Smooth muscle cell of the brain vasculature (primary cell): Measurements from ENCODE around the gene SCFD2.
A peak's percentile ranks its signal among the peaks of the same experiment; 100 is the strongest.
"Not testable (repeated sequence)": the region's sequence is repeated elsewhere in the genome, so short reads cannot be mapped to it uniquely, and the experiment has no call there.

Experiments
- DNase-seq: peaks from one replicate; pipeline ENCODE4 v3.0.0-alpha.2; 2012; ENCODE audit warnings: low read depth, low spot score

SCFD2 gene

DNA sequence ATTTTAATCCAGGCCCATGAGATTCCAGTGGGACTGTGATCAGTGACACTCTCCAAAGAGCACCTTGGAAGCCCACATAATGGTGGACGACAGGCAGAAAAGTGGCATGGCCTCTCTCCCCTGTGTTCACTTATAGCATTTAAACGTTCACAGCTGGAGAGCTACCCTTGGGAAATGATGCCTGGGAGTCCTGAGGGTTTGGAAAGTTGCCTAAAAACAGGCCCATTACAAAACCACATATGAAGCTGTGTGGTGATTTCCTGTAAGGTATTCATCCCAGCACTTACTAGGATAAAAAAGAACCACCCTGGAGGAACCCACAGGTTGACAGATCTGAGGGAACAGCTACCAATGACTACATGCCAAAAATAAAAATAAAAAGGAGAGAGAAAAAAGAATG, 310.6 kb downstream of the SCFD2 start:
- DNase-seq = peak; percentile 2

DNA sequence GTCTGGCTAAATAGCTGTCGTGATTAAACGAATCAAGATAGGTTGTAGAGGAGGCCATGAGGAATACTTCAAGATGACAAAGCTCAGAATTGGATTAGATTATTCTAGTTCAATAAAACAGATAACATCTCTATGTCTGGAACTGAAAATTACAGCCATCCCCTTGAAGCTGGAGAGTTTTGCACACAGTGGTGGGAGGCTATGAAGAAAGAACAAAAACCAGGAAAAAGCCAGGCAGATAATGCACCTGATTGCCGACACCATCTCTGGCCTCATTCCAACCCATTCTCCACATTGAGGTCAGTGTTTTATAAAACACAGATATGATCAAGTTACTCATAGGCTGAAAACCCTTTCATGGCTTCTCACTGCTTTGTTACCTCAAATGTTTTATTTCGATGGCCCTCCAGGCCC, 315.5 kb downstream of the SCFD2 start:
- no peak for DNase-seq

DNA sequence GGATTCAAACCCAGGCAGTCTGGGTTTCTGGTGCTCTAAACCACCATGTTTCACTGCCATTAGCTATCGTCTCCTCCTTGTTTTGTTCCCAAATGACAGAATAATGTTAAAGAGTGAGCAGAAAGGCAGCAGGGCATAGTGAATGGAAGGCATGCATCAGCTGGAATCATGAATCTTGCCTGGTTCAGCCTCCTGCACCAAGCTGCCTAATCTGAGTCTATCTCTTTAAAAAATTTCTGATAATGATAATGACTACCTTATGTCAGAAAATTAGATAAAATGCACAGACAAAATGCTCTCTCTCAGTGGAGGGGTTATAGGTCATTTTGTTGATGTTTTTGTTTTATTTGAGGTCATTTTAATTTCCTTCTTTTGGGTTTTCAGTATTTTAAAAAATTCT, 316.3 kb downstream of the SCFD2 start:
- DNase-seq = no peak

DNA sequence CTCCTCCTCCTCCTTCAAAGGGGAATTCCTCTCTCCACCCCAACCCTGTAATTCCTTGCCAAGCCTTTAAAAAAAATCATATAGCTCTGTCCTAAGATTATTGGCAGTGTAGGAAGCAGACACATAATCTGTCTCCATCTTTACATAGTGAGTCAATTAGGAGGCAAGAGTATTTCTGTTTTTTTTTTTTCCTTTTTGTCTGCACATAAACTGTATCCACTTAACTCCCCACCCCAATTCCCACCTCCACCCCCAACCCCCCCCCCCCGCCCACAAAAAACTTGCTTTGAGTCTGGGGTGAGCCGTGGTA, 321.3 kb downstream of the SCFD2 start:
- no peak for DNase-seq

DNA sequence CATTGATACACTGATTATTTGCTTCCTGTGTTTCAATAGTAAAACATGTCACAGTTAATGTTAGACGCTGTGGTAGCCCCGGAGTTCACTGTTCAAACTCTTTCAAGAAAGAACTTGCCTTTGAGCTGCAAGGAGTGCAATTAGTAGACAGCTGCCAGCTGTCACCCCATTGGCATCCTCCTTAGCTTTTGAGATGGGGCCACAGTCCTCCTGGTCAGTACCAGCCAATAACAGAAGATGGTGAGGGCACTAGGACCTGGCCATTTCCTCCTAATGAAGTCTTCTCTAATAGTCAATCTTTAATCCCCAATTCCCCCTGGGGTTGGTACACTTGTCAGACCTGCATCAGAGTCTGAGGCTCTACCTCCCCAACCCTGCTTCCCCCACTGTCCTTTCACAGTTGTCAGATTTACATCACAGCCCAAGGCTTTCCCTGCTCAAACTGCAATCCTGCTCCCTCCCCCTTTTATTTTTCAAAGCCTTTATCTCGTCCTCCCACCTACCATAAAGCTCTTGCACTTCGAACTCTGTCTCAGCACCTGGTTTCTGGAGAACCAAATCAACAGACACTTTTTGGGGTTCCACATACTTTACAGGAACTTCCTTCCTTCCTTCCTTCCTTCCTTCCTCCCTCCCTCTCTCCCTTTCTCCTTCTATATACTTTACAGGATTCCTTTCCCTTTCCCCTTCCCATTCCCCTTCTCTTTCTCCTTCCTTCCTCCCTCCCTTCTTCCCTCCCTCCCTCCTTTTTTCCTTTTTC, 321.8 kb downstream of the SCFD2 start:
- DNase-seq = no peak

DNA sequence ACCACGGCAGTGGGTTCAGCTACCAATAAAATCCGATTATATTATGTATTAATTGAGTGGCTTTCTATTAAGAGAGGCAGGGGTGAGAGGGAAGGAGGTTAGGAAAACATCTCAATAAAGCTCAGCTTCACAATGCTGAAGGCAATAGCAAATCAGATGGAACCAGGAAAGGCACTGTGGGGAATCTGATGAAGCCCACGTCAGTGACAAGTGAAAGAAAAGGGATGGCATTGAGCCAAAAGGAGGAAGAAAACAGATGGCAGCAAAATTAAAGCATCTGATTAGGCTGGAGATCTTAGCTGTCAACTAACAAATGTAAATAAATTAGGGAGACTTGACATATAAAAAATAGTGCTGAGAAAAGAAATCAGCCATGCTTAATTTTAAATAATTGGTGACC, 322.8 kb downstream of the SCFD2 start:
- DNase-seq = no peak

DNA sequence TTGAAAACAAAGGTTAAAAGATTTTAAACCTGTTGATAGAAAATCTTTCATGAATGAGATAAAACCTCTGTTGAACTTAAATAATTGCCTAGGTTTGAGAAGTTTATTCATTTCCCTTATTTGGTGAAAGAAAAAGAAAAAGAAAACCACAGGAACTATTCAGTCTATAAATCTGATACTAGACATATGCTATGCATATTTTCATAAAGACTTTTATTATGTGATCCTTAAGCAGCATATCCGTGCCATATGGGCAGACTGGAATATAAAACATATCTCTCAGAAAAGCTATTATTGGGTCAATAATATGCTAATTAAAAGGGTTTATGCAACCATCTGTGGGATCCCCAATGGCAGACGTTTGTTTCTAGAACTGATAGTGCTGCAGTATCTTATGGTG, 325.0 kb downstream of the SCFD2 start:
- DNase-seq = no peak

DNA sequence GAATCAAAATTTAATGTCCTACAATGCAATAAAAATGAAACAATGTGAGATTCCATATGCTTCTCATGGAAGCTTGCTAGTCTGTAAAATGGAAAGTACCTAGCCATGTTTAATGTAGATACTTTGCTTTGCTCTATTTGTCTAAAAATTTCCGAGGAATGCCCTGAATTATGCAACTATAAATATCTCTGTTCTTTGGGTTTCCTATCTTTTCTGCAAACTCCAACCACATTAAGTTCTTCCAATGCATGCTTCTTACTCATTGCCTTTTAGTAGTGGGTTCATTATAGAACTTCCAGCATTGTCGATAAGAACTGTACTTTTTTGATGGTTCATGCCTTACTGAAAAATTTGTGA, 325.4 kb downstream of the SCFD2 start:
- no peak for DNase-seq

DNA sequence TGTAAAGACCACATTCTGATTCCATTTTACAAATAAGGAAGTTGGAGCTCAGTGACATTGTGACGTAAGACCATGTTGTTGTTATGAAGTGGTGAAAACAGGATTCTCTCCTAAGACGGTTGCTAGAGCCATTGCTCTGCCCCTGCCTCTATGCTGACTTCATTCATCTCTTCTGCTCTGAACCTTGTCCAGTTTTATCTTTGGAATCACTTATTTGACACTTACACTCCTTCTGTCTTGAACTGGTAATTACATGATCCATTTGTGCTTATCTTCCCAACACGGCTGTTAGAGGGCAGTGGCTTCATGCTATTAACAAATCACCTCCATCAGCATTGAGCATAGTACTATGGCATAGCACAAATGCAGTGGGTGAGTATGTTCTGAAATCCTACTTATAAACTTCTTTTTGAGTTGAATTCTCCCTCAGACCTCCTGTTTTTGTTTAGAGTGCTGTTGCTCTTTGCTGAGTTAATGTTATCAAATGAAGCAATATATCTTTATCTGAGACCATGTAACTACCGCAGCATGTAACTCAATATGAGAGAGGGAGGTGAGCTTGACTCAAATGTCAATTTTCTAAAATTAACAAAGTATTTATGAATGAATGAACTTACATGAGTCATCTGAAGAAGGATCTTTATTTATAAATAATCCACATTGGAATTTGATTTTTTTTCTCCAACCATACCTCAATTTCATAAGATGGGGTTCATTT, 326.0 kb downstream of the SCFD2 start:
- DNase-seq = no peak

DNA sequence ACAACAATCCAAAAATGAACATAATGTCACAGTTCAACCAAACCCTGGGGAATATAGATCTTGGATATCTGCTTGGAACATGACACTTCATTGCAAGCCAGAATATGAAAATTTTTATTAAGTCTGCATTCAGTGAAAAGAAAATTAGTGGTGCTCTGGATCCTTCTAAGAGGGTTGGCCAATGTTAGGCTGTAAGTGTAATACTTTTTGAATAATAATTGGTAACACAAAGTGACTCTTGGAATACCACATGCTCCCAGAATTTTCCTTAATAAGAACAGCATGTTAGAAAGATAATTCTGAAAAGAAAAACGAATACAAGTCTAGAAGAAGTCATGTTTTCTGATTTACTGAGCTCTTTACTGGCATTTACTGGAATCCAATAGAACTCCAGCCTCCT, 328.0 kb downstream of the SCFD2 start:
- DNase-seq = no peak

DNA sequence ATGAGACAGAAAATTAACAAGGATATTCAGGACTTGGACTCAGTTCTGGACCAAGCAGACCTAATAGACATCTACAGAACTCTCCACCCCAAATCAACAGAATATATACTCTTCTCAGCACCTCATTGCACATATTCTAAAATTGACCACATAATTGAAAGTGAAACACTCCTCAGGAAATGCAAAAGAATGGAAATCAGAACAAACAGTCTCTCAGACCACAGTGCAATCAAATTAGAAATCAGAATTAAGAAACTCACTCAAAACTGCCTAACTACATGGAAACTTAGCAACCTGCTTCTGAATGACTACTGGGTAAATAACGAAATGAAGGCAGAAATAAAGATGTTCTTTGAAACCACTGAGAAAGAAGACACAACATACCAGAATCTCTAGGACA, 333.0 kb downstream of the SCFD2 start:
- not testable (repeated sequence) for DNase-seq

DNA sequence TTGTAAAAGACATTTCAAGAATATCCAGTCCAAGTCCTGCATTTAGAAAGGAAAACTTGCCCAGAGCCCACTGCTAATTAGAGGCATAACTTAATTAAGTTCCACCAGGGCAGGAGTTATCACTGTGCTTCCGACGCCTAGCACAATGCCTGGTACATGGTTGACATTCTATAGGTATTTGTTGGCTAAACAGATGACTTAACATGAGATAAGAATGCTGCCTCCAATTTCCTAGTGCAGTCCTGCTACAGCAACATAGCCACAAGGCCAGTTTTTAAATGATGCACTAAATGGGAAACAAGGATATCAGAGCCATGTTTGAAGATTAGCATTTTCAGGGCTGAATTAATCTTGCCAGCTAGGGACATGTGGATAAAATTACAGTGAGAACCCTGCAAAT, 339.6 kb downstream of the SCFD2 start:
- DNase-seq = no peak

DNA sequence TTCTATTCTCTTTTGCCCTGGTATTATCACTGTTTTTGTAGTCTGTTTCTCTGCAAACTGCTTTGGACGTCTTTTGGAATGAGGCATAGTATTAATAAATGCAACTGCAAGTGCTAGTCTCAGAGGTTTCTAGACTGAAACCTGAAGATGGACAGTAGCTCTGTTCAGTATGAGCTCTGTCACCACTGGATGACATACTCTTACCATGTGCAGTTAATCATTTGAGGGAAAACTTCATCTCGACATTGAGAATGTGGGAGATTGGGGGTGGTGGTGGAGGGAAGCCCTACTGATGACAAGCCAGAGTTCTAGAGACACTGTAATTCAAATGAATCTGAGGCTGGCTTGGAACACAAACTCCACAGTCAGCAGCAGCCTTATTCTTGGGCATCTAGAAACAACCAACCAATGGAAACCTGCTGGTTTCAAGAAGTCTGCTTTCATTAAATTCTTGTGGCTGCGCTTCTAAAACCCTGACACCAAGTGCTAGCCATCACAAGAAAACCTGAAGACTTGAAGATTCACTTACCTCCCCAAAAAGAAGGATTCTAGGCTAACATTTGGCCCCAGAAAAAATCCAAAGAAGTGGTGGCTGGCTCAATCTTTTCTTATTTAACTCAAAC, 342.1 kb downstream of the SCFD2 start:
- no peak for DNase-seq

DNA sequence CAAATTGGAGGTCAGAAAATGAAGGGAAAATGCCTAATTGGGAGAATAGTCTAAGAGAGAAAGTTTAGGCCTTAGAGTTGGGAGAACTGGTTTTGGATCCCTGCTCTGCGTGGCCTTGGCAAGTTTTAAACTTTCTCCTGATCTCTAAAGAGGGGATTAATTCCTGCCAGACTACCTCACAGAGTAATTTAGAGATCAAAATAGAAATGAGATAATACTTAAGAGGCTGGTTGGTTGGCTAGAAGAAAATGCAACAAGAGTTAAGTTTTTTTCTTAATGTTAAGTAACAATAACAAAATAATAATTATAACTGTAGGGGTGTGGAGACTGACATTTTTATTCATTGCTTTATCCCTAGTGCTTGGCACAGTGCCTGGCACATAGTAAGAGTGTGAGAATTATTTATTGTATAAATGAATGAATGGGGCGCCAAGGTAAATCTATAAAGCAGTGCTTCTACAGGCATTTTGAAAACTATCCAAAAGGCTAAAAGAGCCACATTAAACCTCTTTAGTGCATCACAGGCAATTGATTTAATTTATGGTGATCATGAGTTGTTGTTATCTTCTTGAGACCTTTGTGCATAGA, 343.3 kb downstream of the SCFD2 start:
- no peak for DNase-seq

DNA sequence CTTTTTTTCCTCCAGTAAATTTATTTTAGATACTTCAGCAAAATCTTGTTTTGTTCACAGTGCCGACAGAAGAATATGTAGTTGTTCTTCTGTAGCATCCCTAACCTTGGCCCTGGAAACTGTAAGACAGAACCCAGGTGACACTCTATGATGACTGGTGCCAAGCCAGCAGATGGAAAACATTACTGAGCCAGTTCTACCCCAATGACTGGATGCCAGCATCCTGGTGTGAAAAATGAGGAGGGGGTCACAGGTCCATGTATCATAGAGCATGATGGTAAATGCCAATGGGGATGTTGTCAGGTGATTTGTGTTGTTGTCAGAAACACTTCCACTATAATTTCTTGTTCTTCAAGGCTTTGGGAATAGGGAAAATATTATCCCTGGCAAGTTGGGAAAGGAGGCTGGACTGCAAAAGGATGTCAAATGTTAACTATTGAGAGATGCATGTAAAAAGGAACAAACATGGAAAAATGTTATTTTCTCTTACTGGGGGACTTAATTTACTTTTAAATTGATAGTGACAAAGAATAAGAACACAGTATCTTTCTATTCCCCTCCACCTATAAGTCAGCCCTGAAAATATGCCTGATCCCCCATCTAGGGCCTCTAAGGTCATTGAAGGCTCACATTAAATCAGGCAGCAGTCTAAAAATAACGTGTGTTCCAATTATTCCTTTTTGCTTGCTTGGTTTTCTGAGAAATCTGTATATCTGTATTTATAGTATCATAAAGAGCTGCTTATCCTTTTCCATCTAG, 343.9 kb downstream of the SCFD2 start:
- no peak for DNase-seq

DNA sequence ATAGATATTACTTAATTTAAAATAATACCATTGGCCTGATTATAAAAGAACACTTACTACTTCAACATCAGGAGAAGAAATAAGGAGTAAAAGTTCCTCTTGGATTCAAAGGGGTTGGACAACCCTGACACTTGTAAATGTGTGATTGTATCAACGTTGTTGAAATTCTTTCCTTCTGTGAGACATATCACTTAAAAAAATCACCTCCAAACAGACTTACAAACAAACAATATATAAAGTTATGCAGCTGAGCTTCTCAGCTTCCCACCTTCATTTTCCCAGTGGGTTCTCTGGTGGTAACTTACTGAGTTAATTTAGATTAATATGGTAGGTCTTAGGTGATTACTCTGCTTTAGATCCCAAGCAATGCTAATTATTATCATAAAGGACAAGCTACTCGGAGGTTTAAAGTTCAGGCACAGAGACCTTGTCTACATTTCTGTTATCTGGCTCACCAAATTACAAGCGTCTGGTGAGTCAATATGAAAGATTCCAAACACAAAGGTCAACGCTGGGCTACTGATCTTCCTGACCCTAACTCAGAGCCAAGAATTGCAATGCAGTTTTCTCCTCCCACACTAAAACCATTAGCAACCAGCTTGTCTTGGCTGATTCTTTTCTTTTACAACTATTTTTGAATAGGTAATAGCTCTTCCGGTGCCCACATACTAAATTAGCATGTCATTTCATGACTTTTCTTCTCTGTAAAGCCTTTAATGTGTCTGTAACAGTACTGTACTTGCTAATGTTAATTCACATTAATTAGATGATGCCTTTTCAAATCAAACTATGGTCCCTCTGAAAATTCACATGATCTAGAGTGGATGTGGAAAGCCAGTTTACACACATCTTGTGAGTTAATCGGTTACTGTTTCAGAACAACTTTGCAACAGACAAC, 346.1 kb downstream of the SCFD2 start:
- DNase-seq = no peak

DNA sequence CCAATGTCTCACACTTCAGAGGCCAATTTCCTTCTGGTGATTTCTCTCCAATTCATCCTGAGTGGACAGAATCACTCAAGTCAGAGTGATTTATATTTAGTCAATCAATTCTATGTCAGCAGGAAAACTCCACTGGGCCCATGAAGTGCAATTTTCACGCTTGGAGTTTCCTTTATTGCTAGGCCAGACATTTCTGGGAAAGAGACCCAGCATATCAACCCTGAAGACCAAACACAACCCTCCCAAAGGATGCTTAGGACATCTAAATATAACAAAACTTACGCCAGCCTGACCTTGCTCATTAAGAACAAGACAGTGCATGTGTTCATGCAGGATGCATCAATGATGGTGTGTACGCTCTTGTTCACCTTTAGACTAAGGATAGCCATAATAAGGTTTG, 347.4 kb downstream of the SCFD2 start:
- DNase-seq = no peak

DNA sequence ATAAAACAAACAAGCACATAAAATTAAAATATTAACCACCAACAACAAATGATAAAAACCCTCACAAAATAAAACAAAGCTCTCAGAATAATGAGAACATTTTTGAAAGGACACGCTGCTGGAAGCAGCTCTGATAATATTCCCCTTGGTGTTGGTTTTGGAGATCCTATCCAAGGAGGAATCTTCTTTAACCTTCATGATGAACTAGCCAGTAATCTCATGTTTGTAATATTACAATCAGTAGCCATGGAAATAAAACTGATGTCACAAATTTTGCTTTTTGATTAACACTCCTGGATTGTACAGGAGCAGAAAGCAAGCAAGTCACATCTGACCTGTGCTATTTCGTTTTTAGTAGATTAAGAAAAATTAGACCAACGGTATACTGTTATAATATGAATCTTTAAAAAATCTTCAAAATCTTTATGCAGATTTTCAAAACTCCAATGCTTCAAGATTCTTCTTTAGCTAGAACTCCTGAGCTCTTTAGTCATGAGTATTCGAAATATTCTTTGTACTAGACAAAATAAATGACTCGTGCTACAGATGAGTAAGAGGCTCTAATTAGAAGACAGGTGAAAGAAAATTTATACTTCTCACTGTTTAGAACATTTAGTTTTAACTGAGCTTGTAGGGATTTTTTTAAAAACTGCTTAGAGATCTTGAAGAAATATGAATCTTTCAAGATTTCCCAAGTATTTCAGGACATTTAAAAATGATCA, 349.6 kb downstream of the SCFD2 start:
- no peak for DNase-seq

DNA sequence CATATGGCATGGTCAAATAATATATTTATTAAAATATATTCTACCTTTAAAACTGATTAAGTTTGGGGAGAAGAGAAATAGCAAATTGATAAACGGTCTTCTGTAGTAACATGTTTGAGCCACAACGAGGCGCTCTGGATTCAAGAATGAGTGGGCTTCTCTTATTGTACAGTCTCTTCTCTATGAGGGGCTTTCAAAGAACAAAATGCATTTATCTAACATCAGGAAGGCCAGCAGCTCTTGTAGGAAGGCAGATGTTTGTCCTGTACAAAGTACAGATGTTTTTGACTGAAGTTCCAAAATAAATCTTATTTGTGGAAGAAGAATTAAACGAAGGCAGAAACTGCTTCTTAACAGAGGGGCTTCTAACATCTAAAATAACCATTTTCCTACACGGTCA, 350.2 kb downstream of the SCFD2 start:
- peak; percentile 62 for DNase-seq

DNA sequence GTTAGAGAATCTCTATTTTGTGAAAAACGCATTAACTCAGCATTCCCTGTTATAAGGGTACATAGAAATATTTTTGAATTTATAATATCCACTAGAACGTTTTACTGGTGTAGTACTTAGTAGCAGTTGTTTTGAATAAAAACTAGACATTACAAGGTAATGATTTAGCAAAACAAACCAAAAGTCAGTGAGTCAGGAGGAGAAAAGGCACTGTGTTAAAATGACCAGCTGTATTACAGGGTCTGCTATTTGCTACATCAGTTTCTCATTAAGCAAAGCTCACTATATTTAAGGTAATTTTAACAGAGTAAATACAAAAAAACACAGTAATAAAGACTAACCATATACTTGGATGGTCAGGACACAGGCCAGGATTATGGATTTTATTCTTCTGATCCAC, 351.0 kb downstream of the SCFD2 start:
- DNase-seq = no peak
